OCI-LY7 (cell line): ENCODE data around the gene HNRNPH1. TPM values are rescaled to one million over a fixed set of nuclear protein-coding genes. Genes with fewer than 3 reads are reported as not detected.

ENCODE experiments used
- BruUV-seq: library from RNA; stranded (reverse); fragments of 400-500 nt; replicated peaks from 2 replicates; lab custom pipeline; 2021; lab: Mats Ljungman, UMichigan
- CTCF ChIA-PET: fragments of 300-600 bp; sonication (Branson Sonifier 250); formaldehyde crosslinking; loops from one replicate; lab custom pipeline; 2022; ENCODE audit warnings: antibody characterized with exemption; ENCODE audit not compliant: unreplicated experiment; lab: Charles Lee
- POLR2A ChIA-PET: fragments of 300-600 bp; sonication (Branson Sonifier 250); formaldehyde crosslinking; loops from one replicate; lab custom pipeline; 2022; ENCODE audit warnings: antibody characterized with exemption; lab: Charles Lee
- DNase-seq: peaks from one replicate; pipeline ENCODE4 v3.0.0-alpha.2; 2015; ENCODE audit warnings: low spot score
- H2AFZ ChIP-seq: fragments of 200-600 bp; sonication (generic), shearing (Covaris generic); 2 replicates; pipeline ENCODE4 v1.6.1; 2014; ENCODE audit warnings: mild to moderate bottlenecking, antibody characterized with exemption, low read length, moderate library complexity
- H3K27ac ChIP-seq: fragments of 200-600 bp; sonication (generic); 2 replicates; pipeline ENCODE4 v1.5.1; 2014; ENCODE audit warnings: mixed run types, low read depth, mild to moderate bottlenecking, moderate library complexity, low read length, inconsistent platforms; ENCODE audit not compliant: poor library complexity, severe bottlenecking
- H3K36me3 ChIP-seq: fragments of 200-600 bp; sonication (generic); 2 replicates; pipeline ENCODE4 v1.6.1; 2014; ENCODE audit warnings: mild to moderate bottlenecking, antibody characterized with exemption, low read length, moderate library complexity, mixed read lengths; ENCODE audit not compliant: insufficient read depth
- H3K4me1 ChIP-seq: fragments of 200-600 bp; sonication (generic); 2 replicates; pipeline ENCODE4 v1.5.1; 2014; ENCODE audit warnings: mild to moderate bottlenecking, low read length; ENCODE audit not compliant: insufficient read depth, poor library complexity, severe bottlenecking
- H3K4me2 ChIP-seq: fragments of 200-600 bp; sonication (generic); 2 replicates; pipeline ENCODE4 v1.6.1; 2014; ENCODE audit warnings: mild to moderate bottlenecking, low read length
- H3K4me3 ChIP-seq: fragments of 200-600 bp; sonication (generic); 2 replicates; pipeline ENCODE4 v1.5.1; 2014; ENCODE audit warnings: mild to moderate bottlenecking, low read depth, low read length; ENCODE audit not compliant: poor library complexity, severe bottlenecking
- H3K79me2 ChIP-seq: fragments of 200-600 bp; sonication (generic); 2 replicates; pipeline ENCODE4 v1.6.1; 2016; ENCODE audit warnings: low read depth, mild to moderate bottlenecking, low read length, moderate library complexity, mixed read lengths; ENCODE audit not compliant: insufficient read depth
- H3K9me2 ChIP-seq: fragments of 200-600 bp; sonication (generic); 2 replicates; pipeline ENCODE4 v1.6.1; 2016; ENCODE audit warnings: mild to moderate bottlenecking, low read length, mixed read lengths; ENCODE audit not compliant: insufficient read depth
- H3K9me3 ChIP-seq: fragments of 200-600 bp; sonication (generic); 2 replicates; pipeline ENCODE4 v1.6.1; 2014; ENCODE audit warnings: mild to moderate bottlenecking, mixed run types, low read length, mixed read lengths
- H4K20me1 ChIP-seq: fragments of 200-600 bp; sonication (generic); 2 replicates; pipeline ENCODE4 v1.6.1; 2014; ENCODE audit warnings: mild to moderate bottlenecking, antibody characterized with exemption, low read length, moderate library complexity, mixed read lengths; ENCODE audit not compliant: insufficient read depth
- EZH2phosphoT487 ChIP-seq: fragments of 200-600 bp; sonication (generic); IDR thresholded peaks from 2 replicates; pipeline ENCODE4 v1.6.1; 2018; ENCODE audit warnings: low read depth, borderline replicate concordance, mild to moderate bottlenecking, mixed run types, antibody characterized with exemption, low read length, moderate library complexity, mixed read lengths
- intact Hi-C: fragments of 100-400 bp; cut with micrococcal nuclease; formaldehyde crosslinking; loops from one replicate; pipeline ENCODE4 v1.10.0; 2022; ENCODE audit not compliant: unreplicated experiment
- total RNA-seq, 2 experiments: library from RNA; depleted of rRNA in 1 of 2; stranded (reverse); fragments of >200 nt in 1 of 2; shearing (Covaris generic) in 1 of 2; gene quantifications; 2 replicates each; pipeline ENCODE4 v1.2.3, GENCODE V29; 2014 to 2022
- TF ChIP-seq, protein P1 (sequence below): fragments of 200-600 bp; sonication (generic); conservative IDR thresholded peaks from 2 replicates; pipeline ENCODE4 v1.5.1; 2014; ENCODE audit warnings: mild to moderate bottlenecking, antibody characterized with exemption, low read length, moderate library complexity, mixed read lengths

The HNRNPH1 gene
- total RNA-seq, 2 experiments from 2014 or later: 814 to 1,011 TPM

DNA sequence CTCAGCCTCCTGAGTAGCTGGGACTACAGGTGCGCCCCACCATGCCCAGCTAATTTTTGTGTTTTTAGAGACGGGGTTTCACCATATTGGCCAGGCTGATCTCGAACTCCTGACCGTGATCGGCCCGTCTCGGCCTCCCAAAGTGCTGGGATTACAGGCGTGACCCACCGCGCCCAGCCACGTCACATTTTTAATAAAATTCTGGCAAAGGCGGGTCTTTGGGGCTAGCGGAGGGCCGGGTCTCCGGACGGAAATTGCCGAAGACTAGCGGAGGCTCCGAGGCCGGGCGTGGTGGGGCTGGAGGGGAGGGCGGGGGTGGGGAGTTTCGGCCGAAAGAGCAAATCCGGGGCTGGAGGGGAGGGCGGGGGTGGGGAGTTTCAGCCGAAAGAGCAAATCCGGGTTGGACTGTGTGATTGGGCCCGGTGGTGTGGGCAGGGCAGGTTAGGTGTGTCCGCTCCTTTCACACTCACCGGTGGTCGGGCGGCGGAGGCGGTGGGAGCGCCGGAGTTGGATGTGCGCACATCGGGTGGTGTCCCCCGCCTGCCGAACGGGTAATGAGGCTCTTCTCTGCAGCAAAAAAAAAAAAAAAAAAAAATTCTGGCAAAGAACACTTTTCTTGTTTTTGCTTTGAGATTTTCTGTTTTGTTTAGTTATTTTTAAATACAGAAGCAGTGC is 46.0 kb downstream of the HNRNPH1 start:
- POLR2A ChIA-PET: interaction anchor here (0.5 to 0.6 kb wide), 2 partner anchors 16 to 18 kb away, joined by 3 read pairs; no protein-coding TSS in a partner anchor
- H3K27ac ChIP-seq: no peak overlapping the region
- intact Hi-C loops: no loop called here

DNA sequence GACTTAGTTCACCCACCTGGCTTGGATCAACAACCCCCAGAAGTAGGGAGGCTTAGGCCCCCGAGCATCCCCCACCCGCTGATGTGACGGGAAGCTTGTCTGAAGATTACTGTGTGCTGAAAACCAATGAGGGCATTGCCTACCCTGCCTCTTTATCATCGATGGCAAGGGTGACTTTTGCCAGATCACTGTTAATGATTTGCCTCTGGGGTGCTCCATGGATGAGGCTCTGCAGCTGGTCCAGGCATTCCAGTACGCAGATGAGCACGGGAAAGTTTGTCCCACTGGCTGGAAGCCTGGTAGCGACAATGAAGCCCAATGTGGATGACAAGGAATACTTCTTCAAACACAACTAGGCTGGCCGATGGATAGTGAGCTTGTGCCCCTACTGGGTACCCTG is 51.1 kb downstream of the HNRNPH1 start:
- Histone ChIP-seq H2AFZ (no peak overlapping the region), H3K4me2 (no peak overlapping the region), H3K27ac (no peak overlapping the region), H3K79me2 (no peaks in the 10 kb centered on the region), H3K4me1 (no peaks in the 10 kb centered on the region), H4K20me1 (no peaks in the 10 kb centered on the region), H3K9me2 (no peaks in the 10 kb centered on the region), H3K36me3 (peaks cover 79% of the 10 kb centered on the region), H3K9me3 (no peaks in the 10 kb centered on the region), H3K4me3 (no peak overlapping the region)
- DNase-seq: no peak
- no TSS peak for BruUV-seq
- CTCF ChIA-PET: no interaction called here
- POLR2A ChIA-PET: no interaction called here
- intact Hi-C loops: no loop called here
- TF ChIP-seq, protein P1, sequence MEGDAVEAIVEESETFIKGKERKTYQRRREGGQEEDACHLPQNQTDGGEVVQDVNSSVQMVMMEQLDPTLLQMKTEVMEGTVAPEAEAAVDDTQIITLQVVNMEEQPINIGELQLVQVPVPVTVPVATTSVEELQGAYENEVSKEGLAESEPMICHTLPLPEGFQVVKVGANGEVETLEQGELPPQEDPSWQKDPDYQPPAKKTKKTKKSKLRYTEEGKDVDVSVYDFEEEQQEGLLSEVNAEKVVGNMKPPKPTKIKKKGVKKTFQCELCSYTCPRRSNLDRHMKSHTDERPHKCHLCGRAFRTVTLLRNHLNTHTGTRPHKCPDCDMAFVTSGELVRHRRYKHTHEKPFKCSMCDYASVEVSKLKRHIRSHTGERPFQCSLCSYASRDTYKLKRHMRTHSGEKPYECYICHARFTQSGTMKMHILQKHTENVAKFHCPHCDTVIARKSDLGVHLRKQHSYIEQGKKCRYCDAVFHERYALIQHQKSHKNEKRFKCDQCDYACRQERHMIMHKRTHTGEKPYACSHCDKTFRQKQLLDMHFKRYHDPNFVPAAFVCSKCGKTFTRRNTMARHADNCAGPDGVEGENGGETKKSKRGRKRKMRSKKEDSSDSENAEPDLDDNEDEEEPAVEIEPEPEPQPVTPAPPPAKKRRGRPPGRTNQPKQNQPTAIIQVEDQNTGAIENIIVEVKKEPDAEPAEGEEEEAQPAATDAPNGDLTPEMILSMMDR: no peak
- TF ChIP-seq EZH2phosphoT487: no peak

More for the DNA sequence above, 46.0 kb downstream of the HNRNPH1 start:
- DNase-seq: no peak
- Histone ChIP-seq H3K4me2 (no peak overlapping the region), H2AFZ (no peak overlapping the region), H3K4me3 (no peak overlapping the region), H3K36me3 (peaks cover 68% of the 10 kb centered on the region), H3K4me1 (no peaks in the 10 kb centered on the region), H3K9me3 (no peaks in the 10 kb centered on the region), H4K20me1 (no peaks in the 10 kb centered on the region), H3K9me2 (no peaks in the 10 kb centered on the region), H3K79me2 (no peaks in the 10 kb centered on the region)
- no TSS peak for BruUV-seq
- CTCF ChIA-PET: no interaction called here
- TF ChIP-seq EZH2phosphoT487: no peak
- TF ChIP-seq, protein P1: no peak

GRCh38 chr5:179568721-179569120 is 54.8 kb downstream of the HNRNPH1 start:
- no peaks in the 10 kb centered on the region for H4K20me1 ChIP-seq
- ChIA-PET POLR2A (no interaction called here), CTCF (no interaction called here)
- no peaks in the 10 kb centered on the region for H3K4me1 ChIP-seq
- no peak for TF ChIP-seq EZH2phosphoT487
- TF ChIP-seq, protein P1: no peak
- no peaks in the 10 kb centered on the region for H3K9me2 ChIP-seq
- H3K4me3 ChIP-seq: no peak overlapping the region
- intact Hi-C loops: no loop called here
- no peak for DNase-seq
- BruUV-seq: no TSS peak
- no peaks in the 10 kb centered on the region for H3K9me3 ChIP-seq
- H2AFZ ChIP-seq: no peak overlapping the region
- H3K4me2 ChIP-seq: no peak overlapping the region
- no peak overlapping the region for H3K27ac ChIP-seq
- peaks cover 89% of the 10 kb centered on the region for H3K36me3 ChIP-seq
- H3K79me2 ChIP-seq: no peaks in the 10 kb centered on the region
